Prostate gland (tissue), 2 donors: ENCODE data around the gene ACAD11.

ENCODE experiments used
- POLR2A ChIP-seq: fragments of 450-650 bp; IDR thresholded peaks from one replicate; pipeline ENCODE4 v1.6.1; 2016; ENCODE audit warnings: antibody characterized with exemption, mild to moderate bottlenecking
- TF ChIP-seq, protein P1 (sequence below), 4 experiments: fragments of 200-600 bp in 2 of 4; fragments of 450-650 bp in 2 of 4; sonication (generic) in 2 of 4; IDR thresholded peaks; 1 replicate in 3 of 4; 2 replicates in 1 of 4; pipeline ENCODE4 v1.5.1; 2016 to 2019; ENCODE audit warnings: antibody characterized with exemption in 4 of 4, mild to moderate bottlenecking in 2 of 4, moderate library complexity in 2 of 4

GRCh38 chr3:132535575-132536441, 123.8 kb downstream of the ACAD11 start:
- TF ChIP-seq, protein P1, sequence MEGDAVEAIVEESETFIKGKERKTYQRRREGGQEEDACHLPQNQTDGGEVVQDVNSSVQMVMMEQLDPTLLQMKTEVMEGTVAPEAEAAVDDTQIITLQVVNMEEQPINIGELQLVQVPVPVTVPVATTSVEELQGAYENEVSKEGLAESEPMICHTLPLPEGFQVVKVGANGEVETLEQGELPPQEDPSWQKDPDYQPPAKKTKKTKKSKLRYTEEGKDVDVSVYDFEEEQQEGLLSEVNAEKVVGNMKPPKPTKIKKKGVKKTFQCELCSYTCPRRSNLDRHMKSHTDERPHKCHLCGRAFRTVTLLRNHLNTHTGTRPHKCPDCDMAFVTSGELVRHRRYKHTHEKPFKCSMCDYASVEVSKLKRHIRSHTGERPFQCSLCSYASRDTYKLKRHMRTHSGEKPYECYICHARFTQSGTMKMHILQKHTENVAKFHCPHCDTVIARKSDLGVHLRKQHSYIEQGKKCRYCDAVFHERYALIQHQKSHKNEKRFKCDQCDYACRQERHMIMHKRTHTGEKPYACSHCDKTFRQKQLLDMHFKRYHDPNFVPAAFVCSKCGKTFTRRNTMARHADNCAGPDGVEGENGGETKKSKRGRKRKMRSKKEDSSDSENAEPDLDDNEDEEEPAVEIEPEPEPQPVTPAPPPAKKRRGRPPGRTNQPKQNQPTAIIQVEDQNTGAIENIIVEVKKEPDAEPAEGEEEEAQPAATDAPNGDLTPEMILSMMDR (IDR thresholded peaks at IDR 0.05) = peak in 3 of 4 experiments; percentile 75 to 89 (median 79)
- no peak for TF ChIP-seq POLR2A
